Activated CD8-positive, alpha-beta T cell treated with anti-CD3 and anti-CD28 coated beads, Interleukin-2, amount 10 ng/mL, durations not matched to agents 7 days and 5 days (primary cell): ENCODE data around the gene LRFN5. TPM values are rescaled to one million over a fixed set of nuclear protein-coding genes. Genes with fewer than 3 reads are reported as not detected.
"Not testable (repeated sequence)": the region's sequence is repeated elsewhere in the genome, so short reads cannot be mapped to it uniquely, and the experiment has no call there.

Source experiments
- ATAC-seq: fragments of 150-1000 bp; cut with Tn5 transposase; one replicate; pipeline ENCODE4 v1.10.0; 2021; ENCODE audit warnings: moderate library complexity
- CTCF ChIA-PET: fragments of 350-600 bp; sonication (Branson Sonifier 250); formaldehyde crosslinking; loops from one replicate; lab custom pipeline; 2021; ENCODE audit warnings: antibody characterized with exemption; lab: Charles Lee
- POLR2A ChIA-PET: fragments of 350-600 bp; sonication (Branson Sonifier 250); formaldehyde crosslinking; loops from one replicate; lab custom pipeline; 2021; ENCODE audit warnings: antibody characterized with exemption; lab: Charles Lee
- DNase-seq: peaks from one replicate; pipeline ENCODE4 v3.0.0-alpha.2; 2020
- H3K27ac Mint-ChIP-seq: one replicate; pipeline ENCODE4 v1.8.0; 2021; ENCODE audit warnings: mild to moderate bottlenecking, mixed read lengths
- H3K27me3 Mint-ChIP-seq: one replicate; pipeline ENCODE4 v1.8.0; 2021; ENCODE audit warnings: low read depth, mixed read lengths
- H3K36me3 Mint-ChIP-seq: one replicate; pipeline ENCODE4 v1.8.0; 2021; ENCODE audit warnings: low read depth, mixed read lengths
- H3K4me1 Mint-ChIP-seq: one replicate; pipeline ENCODE4 v1.8.0; 2021; ENCODE audit warnings: low read depth, mixed read lengths
- H3K4me3 Mint-ChIP-seq: one replicate; pipeline ENCODE4 v1.8.0; 2021; ENCODE audit warnings: mild to moderate bottlenecking, mixed read lengths
- H3K9me3 Mint-ChIP-seq: one replicate; pipeline ENCODE4 v1.8.0; 2022; ENCODE audit warnings: mixed read lengths; ENCODE audit not compliant: insufficient read depth
- total RNA-seq, 2 experiments: library from RNA; stranded (reverse); gene quantifications; one replicate each; pipeline ENCODE4 v1.2.3, GENCODE V29; 2021

The LRFN5 gene
- total RNA-seq, 2 experiments from 2014 or later: not detected

DNA sequence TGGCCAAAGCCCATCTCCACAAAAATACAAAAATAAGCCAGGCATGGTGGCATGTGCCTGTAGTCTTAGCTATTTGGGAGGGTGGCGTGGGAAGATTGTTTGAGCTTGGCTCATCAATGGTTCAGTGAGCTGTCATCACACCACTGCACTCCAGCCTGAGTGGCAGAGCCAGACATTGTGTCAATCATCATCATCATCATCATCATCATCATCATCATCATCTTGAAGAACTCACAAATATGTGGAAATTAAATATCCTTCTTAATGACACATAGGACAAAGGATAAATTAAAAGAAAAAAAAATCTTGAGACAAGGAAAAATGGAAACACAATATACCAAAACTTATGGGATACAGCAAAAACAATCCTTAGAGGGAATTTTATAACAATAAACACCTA, 132.5 kb downstream of the LRFN5 start:
- CTCF ChIA-PET: no interaction called here
- H3K36me3 Mint-ChIP-seq: no peaks in the 10 kb centered on the region
- ATAC-seq (no peak), DNase-seq (no peak)
- H3K27ac Mint-ChIP-seq: no peak overlapping the region
- H3K9me3 Mint-ChIP-seq: no peaks in the 10 kb centered on the region
- H3K4me3 Mint-ChIP-seq: no peak overlapping the region
- peaks cover 7% of the 10 kb centered on the region for H3K4me1 Mint-ChIP-seq
- POLR2A ChIA-PET: no interaction called here
- H3K27me3 Mint-ChIP-seq: no peaks in the 10 kb centered on the region

DNA sequence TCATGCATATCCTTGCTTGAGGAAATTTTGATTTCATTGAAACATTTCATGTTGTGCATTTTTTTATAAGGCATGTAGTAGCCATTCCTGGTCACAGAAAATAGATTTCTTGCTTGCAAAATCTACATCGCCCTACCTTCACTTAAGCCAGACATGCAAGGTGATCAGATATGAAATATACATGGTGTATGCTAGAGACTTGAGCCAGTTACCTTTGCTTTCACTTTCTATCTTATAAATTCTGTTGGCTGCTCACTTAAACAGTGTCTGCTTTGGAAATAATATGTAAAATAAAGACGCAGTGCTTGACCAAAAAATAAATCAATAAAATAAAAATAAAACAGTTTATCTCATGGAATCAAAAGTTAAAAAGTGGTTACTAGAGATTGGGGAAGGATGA, 136.5 kb downstream of the LRFN5 start:
- H3K36me3 Mint-ChIP-seq: no peaks in the 10 kb centered on the region
- DNase-seq (no peak), ATAC-seq (no peak)
- no peaks in the 10 kb centered on the region for H3K9me3 Mint-ChIP-seq
- ChIA-PET CTCF (no interaction called here), POLR2A (no interaction called here)
- no peaks in the 10 kb centered on the region for H3K27me3 Mint-ChIP-seq
- H3K4me3 Mint-ChIP-seq: no peak overlapping the region
- peaks cover 7% of the 10 kb centered on the region for H3K4me1 Mint-ChIP-seq
- H3K27ac Mint-ChIP-seq: no peak overlapping the region

DNA sequence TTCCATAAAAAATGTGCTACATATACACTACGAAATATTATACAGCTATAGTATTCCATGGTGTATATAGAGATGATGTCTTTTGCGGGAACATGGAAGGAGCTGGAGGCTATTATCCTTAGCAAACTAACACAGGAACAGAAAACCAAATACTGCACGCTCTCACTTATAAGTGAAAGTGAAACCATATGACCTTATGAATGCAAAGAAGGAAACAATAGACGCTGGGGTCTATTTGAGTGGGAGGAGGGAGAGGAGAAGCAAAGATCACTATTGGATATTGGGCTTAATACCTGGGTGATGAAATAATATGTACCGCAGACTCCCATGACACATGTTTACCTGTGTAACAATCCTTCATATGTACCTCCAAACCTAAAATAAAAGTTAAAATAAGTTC, 142.8 kb downstream of the LRFN5 start:
- ChIA-PET CTCF (no interaction called here), POLR2A (no interaction called here)
- H3K9me3 Mint-ChIP-seq: no peaks in the 10 kb centered on the region
- H3K4me3 Mint-ChIP-seq: peak overlapping the region; percentile 60
- H3K27me3 Mint-ChIP-seq: no peaks in the 10 kb centered on the region
- no peaks in the 10 kb centered on the region for H3K36me3 Mint-ChIP-seq
- H3K4me1 Mint-ChIP-seq: peaks cover 9% of the 10 kb centered on the region
- ATAC-seq (peak; percentile 89), DNase-seq (peak; percentile 22)
- peak overlapping the region; percentile 85 for H3K27ac Mint-ChIP-seq

DNA sequence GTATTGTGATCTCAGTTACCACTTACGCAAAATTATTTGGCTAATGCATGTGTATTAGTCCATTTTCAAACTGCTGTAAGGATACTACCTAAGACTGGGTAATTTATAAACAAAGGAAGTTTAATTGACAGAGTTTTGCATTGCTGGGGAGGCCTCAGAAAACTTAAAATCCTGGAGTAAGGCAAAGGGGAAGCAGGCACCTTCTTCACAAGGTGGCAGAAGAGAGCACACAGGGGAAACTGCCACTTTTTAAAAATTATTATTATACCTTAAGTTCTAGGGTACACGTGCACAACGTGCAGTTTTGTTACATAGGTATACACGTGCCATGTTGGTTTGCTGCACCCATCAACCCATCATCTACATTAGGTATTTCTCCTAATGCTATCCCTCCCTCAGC, 143.9 kb downstream of the LRFN5 start:
- CTCF ChIA-PET, POLR2A ChIA-PET, DNase-seq, H3K27ac Mint-ChIP-seq, ATAC-seq, H3K4me1 Mint-ChIP-seq, H3K36me3 Mint-ChIP-seq, H3K4me3 Mint-ChIP-seq, H3K9me3 Mint-ChIP-seq, H3K27me3 Mint-ChIP-seq: not testable (repeated sequence)

DNA sequence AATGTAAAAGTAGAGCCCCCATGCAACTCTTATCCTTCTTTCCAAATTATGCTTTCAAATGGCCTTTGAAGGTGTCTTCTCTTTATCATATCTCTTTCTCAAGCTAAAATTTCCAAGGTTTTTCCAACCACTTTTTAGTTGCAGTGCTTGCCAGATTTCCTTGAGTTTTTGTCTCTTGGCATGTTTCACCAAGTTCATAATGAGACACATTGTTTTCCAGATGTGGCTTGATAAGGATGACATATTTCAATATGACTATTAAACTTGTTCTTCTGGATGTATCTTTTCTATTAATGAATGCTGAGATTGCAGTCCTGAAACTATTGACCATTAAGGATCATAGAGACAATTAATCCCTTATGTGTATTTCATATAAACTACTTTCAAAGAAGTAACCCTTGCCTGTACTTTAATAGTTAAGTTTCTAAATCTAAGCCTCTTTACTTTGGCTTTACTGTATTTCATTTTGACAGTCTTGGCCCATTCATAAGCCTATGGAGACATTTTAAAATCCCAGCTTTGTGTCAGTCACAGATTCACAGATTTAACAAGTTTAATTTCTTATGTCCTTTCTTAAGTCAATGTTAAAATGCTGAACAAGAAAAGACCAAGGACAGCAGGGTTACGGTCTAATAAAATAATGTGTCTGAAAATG, 151.5 kb downstream of the LRFN5 start:
- H3K4me3 Mint-ChIP-seq: no peak overlapping the region

DNA sequence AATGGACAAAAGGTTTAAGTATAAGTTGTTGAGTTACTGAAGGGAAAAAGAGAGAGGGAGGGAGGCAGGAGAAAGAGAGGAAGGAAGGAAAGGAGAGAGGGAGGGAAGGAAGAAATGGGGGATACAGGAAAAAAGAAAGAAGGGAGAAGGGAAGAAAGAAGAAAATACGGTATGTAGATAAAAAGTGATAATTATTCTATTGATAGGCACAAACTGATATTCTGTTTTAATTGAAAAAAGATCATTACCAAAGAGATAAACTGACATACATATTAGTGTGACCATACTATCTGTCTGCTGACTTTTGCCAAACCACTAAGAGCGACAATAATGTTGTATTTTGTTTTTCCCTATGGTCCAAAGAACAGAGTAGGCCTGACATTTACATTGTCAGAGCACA, 154.5 kb downstream of the LRFN5 start:
- Mint-ChIP-seq H3K36me3 (no peaks in the 10 kb centered on the region), H3K4me1 (no peaks in the 10 kb centered on the region), H3K9me3 (peaks cover 3% of the 10 kb centered on the region), H3K4me3 (no peak overlapping the region), H3K27ac (no peak overlapping the region), H3K27me3 (no peaks in the 10 kb centered on the region)
- CTCF ChIA-PET: no interaction called here
- ATAC-seq: no peak
- POLR2A ChIA-PET: no interaction called here
- no peak for DNase-seq

More for the DNA sequence above, 151.5 kb downstream of the LRFN5 start:
- Mint-ChIP-seq H3K27me3 (no peaks in the 10 kb centered on the region), H3K27ac (no peak overlapping the region), H3K36me3 (no peaks in the 10 kb centered on the region), H3K4me1 (no peaks in the 10 kb centered on the region), H3K9me3 (peaks cover 3% of the 10 kb centered on the region)
- ChIA-PET CTCF (no interaction called here), POLR2A (no interaction called here)
- ATAC-seq (no peak), DNase-seq (no peak)

DNA sequence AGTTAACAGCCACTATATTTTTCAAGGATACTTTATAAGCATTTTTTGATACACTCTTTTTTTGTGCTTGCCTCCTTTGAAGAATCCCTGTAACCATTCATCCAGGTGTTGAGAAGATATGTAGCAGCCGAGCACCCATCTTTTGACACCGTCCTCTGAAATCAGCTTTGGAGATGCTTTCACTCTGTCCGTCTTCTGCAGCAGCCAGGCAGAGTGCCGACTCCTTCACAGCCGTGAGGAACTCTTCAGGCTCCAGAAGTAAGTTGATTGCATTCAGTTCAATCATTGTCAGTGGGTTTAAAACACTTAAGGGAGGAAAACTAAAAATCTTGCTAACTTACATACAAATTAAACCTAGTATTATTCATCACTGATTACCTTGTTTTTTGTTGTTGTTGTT, 160.1 kb downstream of the LRFN5 start:
- no peaks in the 10 kb centered on the region for H3K9me3 Mint-ChIP-seq
- H3K4me1 Mint-ChIP-seq: no peaks in the 10 kb centered on the region
- DNase-seq (no peak), ATAC-seq (no peak)
- no peak overlapping the region for H3K4me3 Mint-ChIP-seq
- POLR2A ChIA-PET: no interaction called here
- no peaks in the 10 kb centered on the region for H3K36me3 Mint-ChIP-seq
- H3K27me3 Mint-ChIP-seq: no peaks in the 10 kb centered on the region
- no peak overlapping the region for H3K27ac Mint-ChIP-seq
- CTCF ChIA-PET: no interaction called here

DNA sequence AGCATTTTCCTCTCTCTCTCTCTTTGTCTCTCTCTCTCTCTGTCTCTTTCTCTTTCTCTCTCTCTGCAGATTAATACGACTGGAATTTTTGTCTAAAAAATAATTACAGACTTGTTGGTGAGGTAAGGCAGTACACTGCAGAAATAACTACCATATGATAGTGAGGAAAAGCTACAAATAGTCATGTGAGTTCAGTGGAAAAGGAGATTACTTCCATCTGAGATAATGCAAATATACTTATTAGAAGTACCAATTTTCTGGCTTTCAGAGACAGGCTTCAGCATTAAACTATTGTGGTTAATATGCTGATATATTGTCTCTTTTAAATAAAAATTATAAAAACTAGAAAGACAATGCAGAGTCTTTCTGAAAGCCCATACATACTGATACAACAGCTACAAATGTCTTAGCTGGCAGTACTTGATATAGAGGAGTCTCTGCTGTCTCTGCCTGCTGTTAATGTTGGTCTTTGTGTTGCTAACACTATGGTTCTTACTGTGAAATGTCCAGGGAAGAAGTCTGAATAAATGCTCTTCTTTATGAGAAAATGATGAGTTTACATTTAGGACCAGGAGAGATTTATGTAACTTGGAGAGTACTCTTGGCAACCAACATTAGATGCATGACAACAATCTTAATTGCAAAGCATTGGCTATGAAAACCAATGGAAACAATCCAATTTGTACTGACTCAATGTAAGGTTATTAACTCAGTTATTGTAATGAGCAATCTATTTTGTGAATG, 167.0 kb downstream of the LRFN5 start:
- Mint-ChIP-seq H3K9me3 (no peaks in the 10 kb centered on the region), H3K27me3 (no peaks in the 10 kb centered on the region), H3K4me1 (no peaks in the 10 kb centered on the region), H3K27ac (no peak overlapping the region), H3K36me3 (no peaks in the 10 kb centered on the region), H3K4me3 (no peak overlapping the region)
- DNase-seq: no peak
- CTCF ChIA-PET: no interaction called here
- POLR2A ChIA-PET: no interaction called here
- ATAC-seq: no peak

DNA sequence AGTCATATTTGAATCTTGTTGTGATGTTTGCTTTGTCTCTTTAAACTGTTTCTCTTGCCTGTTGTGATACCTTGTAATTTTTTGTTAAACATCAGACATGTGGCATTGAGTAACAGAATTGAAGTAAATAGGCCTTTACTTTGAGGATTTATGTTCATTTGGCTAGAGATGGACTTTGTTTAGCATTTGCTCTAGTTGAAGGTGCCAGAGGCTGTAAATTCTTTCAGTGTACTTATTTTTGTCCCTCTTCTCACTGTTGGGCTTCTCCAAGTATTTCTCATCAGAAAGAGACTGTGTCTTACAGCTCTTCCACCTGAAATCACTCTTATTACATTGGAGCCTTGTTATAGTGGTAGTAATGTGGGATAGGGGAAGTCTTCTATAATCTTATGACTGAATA, 175.8 kb downstream of the LRFN5 start:
- DNase-seq (no peak), ATAC-seq (no peak)
- H3K36me3 Mint-ChIP-seq: no peaks in the 10 kb centered on the region
- no peaks in the 10 kb centered on the region for H3K9me3 Mint-ChIP-seq
- no peaks in the 10 kb centered on the region for H3K27me3 Mint-ChIP-seq
- CTCF ChIA-PET: no interaction called here
- POLR2A ChIA-PET: no interaction called here
- no peak overlapping the region for H3K4me3 Mint-ChIP-seq
- H3K27ac Mint-ChIP-seq: no peak overlapping the region
- H3K4me1 Mint-ChIP-seq: no peaks in the 10 kb centered on the region

DNA sequence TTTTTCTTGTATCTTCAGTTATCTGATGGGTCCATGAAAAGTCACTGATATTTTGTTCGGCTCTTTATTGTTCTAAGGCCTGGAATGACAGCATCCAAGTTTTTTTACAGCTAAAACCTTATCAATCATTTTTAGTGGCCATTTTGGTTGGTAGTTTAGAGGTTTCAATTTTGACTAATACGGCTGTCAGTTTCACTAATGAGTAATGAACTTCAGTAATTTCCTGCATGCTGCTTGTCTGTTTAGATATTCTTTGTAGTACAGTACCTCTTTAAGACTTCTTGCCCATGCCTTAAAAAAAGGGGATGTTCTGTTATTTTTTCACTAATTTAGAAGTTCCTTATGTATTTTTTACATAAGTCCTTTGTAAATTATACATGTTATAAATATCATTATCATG, 176.7 kb downstream of the LRFN5 start:
- Mint-ChIP-seq H3K4me3 (no peak overlapping the region), H3K9me3 (no peaks in the 10 kb centered on the region), H3K36me3 (no peaks in the 10 kb centered on the region), H3K27ac (no peak overlapping the region), H3K4me1 (no peaks in the 10 kb centered on the region), H3K27me3 (no peaks in the 10 kb centered on the region)
- CTCF ChIA-PET: no interaction called here
- ATAC-seq (no peak), DNase-seq (no peak)
- POLR2A ChIA-PET: no interaction called here

DNA sequence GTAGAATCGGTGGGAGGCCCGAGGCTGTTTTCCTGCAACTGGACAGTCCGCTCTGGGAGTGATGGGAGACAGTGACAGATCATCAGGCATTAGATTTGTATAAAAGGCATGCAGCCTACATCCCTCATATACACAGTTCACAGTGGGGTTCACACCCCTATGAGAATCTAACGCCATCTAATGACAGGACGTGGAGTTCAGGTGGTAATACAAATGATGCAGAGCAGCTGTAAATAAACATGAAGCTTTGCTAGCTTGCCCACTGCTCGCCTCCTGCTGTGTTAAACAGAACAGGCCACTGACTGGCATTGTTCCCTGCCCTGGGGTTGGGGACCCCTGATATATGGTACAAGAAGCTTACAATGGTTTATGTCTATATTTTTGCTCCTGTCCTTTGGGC, 179.0 kb downstream of the LRFN5 start:
- H3K4me1 Mint-ChIP-seq: no peaks in the 10 kb centered on the region
- H3K27me3 Mint-ChIP-seq: no peaks in the 10 kb centered on the region
- DNase-seq (no peak), ATAC-seq (no peak)
- no peak overlapping the region for H3K27ac Mint-ChIP-seq
- no peaks in the 10 kb centered on the region for H3K9me3 Mint-ChIP-seq
- no peaks in the 10 kb centered on the region for H3K36me3 Mint-ChIP-seq
- ChIA-PET POLR2A (no interaction called here), CTCF (no interaction called here)
- no peak overlapping the region for H3K4me3 Mint-ChIP-seq

DNA sequence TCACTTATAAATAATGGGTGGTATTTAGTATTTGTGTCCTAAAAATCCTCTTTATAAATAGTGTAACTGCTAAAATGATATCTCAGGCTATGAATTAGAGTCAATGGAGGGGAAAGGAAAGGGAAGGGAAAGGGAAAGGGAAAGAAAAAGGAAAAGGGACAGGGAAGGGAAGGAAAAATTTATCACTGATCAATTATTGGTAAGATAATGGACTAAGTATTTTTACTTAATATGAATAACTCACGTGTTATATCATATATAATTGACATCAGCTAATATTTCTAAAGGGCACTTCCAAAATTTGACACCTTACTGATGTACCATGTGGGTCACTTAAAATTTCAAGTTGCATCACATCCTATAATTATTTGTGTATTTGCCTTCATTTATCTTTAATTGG, 193.1 kb downstream of the LRFN5 start:
- no peak overlapping the region for H3K27ac Mint-ChIP-seq
- H3K9me3 Mint-ChIP-seq: peaks cover 4% of the 10 kb centered on the region
- no peaks in the 10 kb centered on the region for H3K36me3 Mint-ChIP-seq
- H3K27me3 Mint-ChIP-seq: no peaks in the 10 kb centered on the region
- no peak for ATAC-seq
- no peak for DNase-seq
- POLR2A ChIA-PET: no interaction called here
- no peak overlapping the region for H3K4me3 Mint-ChIP-seq
- CTCF ChIA-PET: no interaction called here
- no peaks in the 10 kb centered on the region for H3K4me1 Mint-ChIP-seq
